Ovary (tissue), 3 donors: ENCODE data around the gene CAMTA2.
"Not testable (repeated sequence)": the region's sequence is repeated elsewhere in the genome, so short reads cannot be mapped to it uniquely, and the experiment has no call there.

Experiments
- EP300 ChIP-seq: sonication (generic); formaldehyde crosslinking; IDR thresholded peaks from one replicate; pipeline ENCODE4 v1.6.1; 2017; ENCODE audit warnings: antibody characterized with exemption
- POLR2A ChIP-seq: fragments of 450-650 bp; IDR thresholded peaks from one replicate; pipeline ENCODE4 v1.6.1; 2017; ENCODE audit warnings: antibody characterized with exemption, mild to moderate bottlenecking, moderate library complexity
- TF ChIP-seq, protein P1 (sequence below), 3 donors: fragments of 450-650 bp in 2 of 3; fragments of 200-600 bp in 1 of 3; IDR thresholded peaks; one replicate each; pipeline versions ENCODE4 v1.5.1 to v1.8.0; 2016 to 2022; ENCODE audit warnings: antibody characterized with exemption in 3 of 3, mild to moderate bottlenecking in 1 of 3
- donor health status: DM: no; HTN: no; CAD: no.

DNA sequence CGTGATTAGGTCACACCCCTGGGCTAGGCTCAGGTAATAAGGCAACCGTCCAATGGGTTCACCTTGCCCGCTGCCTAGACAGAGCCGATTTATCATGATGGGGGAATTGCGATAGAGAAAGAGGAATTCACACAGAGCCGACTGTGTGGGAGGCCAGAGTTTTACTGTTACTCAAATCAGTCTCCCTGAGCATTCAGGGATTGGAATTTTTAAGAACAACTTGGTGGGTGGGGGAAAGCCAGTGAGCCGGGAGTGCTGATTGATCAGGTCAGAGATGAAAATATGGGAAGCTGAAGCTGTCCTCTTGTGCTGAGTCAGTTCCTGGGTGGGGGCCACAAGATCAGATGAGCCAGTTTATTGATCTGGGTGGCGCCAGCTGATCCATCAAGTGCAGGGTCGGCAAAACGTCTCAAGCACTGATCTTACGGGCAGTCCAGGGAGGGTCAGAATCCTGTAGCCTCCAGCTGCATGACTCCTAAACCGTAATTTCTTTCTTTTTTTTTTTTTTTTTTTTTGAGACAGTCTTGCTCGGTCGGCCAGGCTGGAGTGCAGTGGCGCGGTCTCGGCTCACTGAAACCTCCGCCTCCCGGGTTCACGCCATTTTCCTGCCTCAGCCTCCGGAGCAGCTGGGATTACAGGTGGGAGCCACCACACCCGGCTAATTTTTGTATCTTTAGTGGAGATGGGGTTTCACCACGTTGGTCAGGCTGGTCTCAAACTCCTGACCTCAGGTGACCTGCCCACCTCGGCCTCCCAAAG lies 60.7 kb downstream of the CAMTA2 start:
- TF ChIP-seq, protein P1, sequence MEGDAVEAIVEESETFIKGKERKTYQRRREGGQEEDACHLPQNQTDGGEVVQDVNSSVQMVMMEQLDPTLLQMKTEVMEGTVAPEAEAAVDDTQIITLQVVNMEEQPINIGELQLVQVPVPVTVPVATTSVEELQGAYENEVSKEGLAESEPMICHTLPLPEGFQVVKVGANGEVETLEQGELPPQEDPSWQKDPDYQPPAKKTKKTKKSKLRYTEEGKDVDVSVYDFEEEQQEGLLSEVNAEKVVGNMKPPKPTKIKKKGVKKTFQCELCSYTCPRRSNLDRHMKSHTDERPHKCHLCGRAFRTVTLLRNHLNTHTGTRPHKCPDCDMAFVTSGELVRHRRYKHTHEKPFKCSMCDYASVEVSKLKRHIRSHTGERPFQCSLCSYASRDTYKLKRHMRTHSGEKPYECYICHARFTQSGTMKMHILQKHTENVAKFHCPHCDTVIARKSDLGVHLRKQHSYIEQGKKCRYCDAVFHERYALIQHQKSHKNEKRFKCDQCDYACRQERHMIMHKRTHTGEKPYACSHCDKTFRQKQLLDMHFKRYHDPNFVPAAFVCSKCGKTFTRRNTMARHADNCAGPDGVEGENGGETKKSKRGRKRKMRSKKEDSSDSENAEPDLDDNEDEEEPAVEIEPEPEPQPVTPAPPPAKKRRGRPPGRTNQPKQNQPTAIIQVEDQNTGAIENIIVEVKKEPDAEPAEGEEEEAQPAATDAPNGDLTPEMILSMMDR (IDR thresholded peaks at IDR 0.05), result not testable (repeated sequence)
- TF ChIP-seq POLR2A, EP300: not testable (repeated sequence)
